Activated CD8-positive, alpha-beta memory T cell treated with anti-CD3 and anti-CD28 coated beads for 36 hours (primary cell): ENCODE results near the gene AGBL1. TPM values are rescaled to one million over a fixed set of nuclear protein-coding genes. Genes with fewer than 3 reads are reported as not detected.

ENCODE experiments used
- CTCF ChIA-PET: fragments of 350-600 bp; sonication (Branson Sonifier 250); formaldehyde crosslinking; loops from one replicate; lab custom pipeline; 2021; ENCODE audit warnings: antibody characterized with exemption; lab: Charles Lee
- POLR2A ChIA-PET: fragments of 350-600 bp; sonication (Branson Sonifier 250); formaldehyde crosslinking; loops from one replicate; lab custom pipeline; 2021; ENCODE audit warnings: antibody characterized with exemption; lab: Charles Lee
- total RNA-seq, 2 experiments: library from RNA; stranded (reverse); gene quantifications; one replicate each; pipeline ENCODE4 v1.2.3, GENCODE V29; 2021

The AGBL1 gene
- total RNA-seq, 2 experiments from 2014 or later = not detected

DNA sequence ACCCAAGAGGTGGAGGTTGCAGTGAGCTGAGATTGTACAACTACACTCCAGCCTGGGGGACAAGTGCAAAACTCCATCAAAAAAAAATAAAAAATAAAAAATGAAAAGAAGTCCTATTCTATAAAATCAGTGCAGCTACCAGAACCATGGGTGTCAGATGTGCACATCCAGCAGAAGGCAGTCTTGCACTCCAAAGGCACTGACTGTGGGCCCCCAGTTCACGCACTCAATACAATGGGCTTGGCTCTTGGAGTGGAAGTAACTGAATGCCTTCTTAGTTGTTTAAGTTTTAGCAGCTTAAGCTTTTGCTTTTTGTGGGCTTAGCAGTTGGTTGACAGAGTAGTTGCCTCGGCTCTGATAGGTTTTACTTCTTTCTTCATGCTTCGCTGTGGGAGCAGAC, 141.4 kb downstream of the AGBL1 start:
- ChIA-PET CTCF (no interaction called here), POLR2A (no interaction called here)

DNA sequence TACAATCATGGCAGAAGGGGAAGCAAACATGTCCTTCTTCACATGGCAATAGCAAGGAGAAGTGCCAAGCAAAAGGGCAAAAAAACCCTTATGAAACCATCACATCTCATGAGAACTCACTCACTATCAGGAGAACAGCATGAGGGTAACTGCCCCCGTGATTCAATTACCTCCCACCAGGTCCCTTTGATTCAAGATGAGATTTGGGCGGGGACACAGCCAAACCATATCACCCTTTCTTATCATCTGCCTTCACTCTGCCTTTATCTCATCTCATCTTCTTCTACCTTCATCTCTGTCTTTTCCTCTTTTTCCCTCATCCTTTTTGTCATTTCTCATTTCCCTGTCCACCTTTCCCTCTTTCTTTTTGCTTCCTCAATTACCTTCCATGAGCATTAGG, 149.6 kb downstream of the AGBL1 start:
- ChIA-PET CTCF (no interaction called here), POLR2A (no interaction called here)

DNA sequence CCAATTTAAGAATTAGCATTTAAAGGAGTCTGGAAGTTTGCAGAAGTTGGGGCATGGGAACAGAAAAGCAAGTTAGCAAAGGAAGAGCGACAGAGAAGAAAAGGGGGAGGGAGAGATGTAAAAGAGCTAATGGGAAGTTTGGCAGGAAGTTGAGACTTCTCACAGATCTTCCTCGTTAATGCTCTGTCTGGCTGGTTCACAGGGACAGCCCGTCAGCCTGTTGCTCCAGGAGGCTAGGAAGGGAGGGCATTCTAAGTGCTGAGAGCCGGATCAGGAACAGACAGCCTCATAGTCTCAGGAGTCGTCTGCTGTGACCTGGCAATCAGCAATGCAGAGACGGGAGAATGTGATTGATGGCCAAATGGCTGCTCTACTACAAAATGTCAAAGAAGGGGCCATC, 150.3 kb downstream of the AGBL1 start:
- CTCF ChIA-PET = no interaction called here
- POLR2A ChIA-PET = no interaction called here

DNA sequence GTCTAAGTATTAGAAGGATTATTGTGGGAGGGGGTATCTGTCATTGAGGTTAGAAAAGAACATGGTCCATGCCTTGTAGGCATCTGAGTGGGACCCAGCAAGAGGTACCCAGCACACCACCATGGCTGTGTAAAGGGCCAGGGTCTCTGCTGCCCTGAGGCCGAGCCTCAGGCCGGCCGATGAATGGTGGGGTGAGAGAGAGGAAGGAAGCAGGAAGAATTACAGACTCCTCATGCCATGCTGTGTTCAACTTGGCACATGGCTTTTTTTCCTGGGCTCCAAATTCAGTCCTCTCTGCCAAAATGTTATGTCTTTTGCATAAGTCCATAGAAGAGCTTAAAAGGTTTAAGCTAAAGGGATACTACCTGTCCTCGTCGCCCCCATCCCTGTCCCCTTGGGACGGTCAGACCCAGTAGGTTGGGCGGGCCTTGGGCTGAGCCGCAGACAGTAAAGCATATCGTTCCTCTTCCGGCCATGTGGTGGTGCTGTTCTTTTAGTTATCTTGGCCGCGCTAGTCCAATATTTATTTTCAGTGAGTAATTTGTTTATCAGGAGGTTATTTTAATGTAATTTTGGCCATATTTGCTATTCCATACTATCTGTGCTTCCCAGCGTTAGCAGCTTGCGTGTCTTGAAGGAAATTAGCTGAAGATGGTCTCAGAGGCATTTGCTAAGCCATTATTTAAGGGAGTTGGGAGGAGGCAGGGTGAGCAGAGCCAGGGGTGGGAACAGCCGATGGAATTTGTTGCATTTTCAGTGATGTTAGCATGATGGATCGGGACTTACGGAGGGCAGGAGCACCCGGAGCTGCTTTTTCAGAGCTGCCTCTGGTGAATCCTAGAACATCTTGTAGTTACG, 152.4 kb downstream of the AGBL1 start:
- ChIA-PET CTCF (interaction anchor here (0.7 to 1.6 kb wide), 3 partner anchors 10 to 511 kb away, joined by 3 read pairs; no protein-coding TSS in a partner anchor), POLR2A (no interaction called here)

DNA sequence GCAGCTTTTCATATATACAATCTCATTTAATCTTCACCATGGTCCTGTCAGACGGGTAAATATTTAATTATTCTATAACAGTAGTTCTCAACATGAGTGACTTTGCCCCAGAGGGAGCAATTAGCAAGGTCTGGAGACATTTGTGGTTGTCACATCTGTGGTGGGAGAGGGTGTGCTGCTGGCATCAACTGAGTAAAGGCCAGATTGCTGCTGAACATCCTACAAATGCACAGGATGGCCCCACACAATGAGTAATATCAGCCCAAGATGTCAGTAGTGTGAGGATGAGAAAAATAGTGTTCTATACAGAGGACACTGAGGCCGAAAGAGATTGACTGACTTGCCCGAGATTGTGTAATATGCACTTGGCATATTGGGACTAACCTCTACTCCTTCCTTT, 156.0 kb downstream of the AGBL1 start:
- POLR2A ChIA-PET = no interaction called here
- CTCF ChIA-PET = interaction anchor here (1.1 kb wide), 1 partner anchor 508 kb away, joined by 3 read pairs; no protein-coding TSS in a partner anchor

- ChIA-PET POLR2A (no interaction called here), CTCF (interaction anchor here (0.6 to 1.1 kb wide), 2 partner anchors 408 to 507 kb away, joined by 3 to 4 read pairs; no protein-coding TSS in a partner anchor)
Observed at GRCh38 chr15:86236356-86237110, 156.9 kb downstream of the AGBL1 start.

DNA sequence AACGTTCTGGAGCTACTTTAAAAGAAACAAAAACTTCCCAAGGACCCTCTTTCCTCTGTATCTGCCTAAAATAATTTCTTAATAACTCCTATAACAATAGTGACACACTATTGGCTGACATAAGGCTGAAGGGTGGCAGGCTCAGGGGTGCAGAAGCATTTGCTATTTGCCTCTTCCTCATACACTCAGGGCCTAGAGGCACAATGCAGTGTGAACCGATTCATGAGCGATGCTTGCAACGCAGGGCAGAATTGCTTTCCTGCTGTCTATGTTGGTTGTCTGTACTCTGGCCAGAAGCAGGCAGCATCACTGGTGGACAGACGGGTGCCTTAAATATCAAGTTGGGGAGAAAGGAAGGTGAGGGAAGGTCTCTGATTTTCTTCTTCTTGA, 157.4 kb downstream of the AGBL1 start:
- POLR2A ChIA-PET = no interaction called here
- CTCF ChIA-PET = no interaction called here

DNA sequence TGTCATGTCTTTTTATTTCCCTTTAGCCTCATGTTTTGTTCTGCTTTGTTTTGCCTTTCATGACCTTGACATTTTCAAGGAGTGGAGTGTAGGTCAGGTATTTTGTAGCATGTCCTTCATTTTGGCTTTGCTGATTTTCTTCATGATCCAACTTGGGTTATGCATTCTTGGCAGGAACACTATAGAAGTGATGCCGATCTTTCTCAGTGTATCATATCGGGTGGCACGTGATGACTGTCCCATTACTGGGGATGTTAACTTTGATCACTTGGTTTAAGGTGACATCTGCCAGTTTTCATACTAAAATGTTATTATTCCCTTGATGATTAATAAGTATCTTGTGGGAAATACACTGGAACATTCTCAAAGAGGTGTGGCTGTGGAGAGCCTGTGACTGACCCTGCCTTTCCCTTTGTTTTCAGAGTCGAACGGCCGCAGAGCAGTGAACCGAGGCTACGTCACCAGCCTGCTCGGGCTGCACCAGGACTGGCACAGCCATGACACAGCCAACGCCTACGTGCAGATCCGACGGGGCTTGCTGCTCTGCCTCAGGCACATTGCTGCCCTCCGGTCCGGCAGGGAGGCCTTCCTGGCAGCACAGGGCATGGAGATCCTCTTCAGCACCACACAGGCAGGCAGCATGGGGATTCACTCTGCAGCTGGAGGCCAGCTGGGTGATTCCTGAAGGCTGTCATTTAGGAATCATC, 167.7 kb downstream of the AGBL1 start:
- ChIA-PET POLR2A (no interaction called here), CTCF (no interaction called here)

- CTCF ChIA-PET = no interaction called here
- POLR2A ChIA-PET = no interaction called here
Observed at GRCh38 chr15:86255247-86255646, 175.6 kb downstream of the AGBL1 start.

DNA sequence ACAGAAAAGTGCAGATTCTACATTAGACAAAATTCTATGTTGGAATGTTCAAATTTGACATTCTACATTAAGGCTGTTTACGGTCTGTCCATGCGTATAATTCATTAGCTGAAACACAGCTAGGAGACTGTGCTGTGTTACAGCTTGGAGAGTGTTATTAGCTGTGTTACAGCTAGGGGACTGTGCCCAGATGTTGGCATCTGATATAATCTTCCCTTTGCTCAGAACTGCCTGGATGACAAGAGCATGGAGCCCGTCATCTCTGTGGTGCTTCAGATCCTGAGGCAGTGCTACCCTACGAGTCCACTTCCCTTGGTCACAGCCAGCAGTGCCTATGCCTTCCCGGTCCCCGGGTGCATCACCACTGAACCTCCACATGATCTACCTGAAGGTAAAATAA, 177.0 kb downstream of the AGBL1 start:
- ChIA-PET CTCF (no interaction called here), POLR2A (no interaction called here)

DNA sequence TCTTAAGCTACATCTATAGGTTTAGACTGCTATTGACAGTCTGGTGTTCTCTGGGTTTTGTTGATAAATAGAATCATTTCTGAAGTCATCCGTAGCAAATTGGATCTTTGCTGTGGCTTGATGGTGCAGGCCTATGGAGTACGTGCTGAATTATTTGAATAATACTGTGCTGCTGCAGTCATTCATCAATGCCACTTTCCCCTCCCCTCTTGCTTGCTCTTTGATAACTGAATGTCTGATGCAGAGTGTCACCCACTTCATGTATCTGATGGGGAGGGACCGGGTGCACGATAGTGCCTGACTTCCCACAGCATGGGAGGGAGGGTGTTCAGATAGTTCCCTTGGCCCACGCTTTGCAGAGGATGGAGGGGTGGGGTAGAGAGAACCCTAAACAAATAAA, 179.9 kb downstream of the AGBL1 start:
- POLR2A ChIA-PET = no interaction called here
- CTCF ChIA-PET = no interaction called here

DNA sequence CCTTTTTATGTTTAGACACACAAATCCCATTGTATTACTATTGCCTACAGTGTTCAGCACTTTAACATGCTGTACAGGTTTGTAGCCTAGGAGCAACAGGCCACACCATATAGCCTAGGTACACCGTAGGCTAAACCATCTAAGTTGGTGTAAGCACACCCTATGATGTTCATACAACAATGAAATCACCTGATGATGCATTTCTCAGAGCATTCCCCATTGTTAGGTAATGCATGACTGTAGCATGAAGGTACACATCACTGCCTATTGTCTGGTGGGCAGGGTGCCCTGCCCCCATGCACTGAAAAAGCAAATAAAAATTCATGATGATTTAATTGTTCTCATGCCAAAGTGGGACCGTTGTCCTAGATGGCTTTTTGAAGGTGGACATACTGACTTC, 183.6 kb downstream of the AGBL1 start:
- ChIA-PET POLR2A (no interaction called here), CTCF (no interaction called here)

- POLR2A ChIA-PET = no interaction called here
- CTCF ChIA-PET = no interaction called here
Observed at GRCh38 chr15:86266896-86267484, 187.3 kb downstream of the AGBL1 start.

DNA sequence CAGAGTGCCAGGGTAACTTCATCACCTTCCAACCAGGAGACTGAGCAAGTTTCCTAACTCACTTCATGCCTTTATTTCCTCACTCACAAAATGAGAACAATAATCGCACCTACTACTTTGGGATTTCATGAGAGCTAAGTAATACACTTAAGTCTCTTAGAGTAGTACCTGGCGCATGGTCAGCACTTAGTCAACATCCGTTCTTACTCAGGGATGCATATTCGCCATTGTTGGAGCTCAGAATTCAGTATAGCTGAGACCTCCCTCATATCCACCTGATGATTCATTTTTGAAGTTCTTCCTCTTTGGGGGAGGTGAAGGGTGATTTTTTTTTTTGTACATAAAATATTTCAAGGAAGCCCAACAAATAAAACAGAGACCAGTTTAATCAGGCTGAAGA, 188.2 kb downstream of the AGBL1 start:
- POLR2A ChIA-PET = no interaction called here
- CTCF ChIA-PET = no interaction called here

DNA sequence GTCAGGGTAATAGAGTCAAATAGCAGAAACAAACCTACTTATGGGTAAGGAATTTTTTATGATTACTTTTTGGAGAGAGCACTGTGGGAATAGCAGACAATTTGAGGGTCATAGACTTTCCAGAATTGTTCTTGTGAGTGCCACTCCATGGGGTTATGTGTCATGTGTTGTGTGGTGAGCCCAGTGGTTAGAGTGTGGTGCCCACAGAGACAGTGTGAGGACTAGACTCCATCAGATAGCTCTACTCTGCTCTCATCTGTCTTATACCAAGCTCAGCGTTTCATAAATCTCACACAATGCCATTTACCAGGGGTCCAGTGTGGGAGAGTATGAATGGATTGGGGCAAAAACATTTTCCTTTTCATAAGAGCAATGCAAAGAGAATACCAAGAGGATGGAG, 188.9 kb downstream of the AGBL1 start:
- ChIA-PET POLR2A (no interaction called here), CTCF (no interaction called here)

DNA sequence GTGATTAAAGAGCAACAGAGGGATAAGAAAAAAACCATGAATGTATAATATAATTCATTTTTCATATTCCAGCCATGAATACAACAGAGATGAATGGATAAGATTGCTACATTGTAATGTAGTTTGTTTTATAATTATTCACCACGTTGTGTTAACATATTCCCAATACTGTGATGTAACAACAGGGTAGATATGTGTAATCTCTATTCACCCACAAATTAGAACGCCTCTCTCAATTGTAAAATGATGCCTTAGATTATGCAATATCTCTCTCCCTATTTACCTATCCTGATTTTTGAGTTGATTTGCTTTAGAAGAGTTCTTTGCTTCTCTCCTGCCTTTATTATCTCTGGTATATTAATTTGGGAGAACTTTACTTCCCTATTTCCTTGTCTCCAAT, 193.6 kb downstream of the AGBL1 start:
- ChIA-PET CTCF (no interaction called here), POLR2A (no interaction called here)

DNA sequence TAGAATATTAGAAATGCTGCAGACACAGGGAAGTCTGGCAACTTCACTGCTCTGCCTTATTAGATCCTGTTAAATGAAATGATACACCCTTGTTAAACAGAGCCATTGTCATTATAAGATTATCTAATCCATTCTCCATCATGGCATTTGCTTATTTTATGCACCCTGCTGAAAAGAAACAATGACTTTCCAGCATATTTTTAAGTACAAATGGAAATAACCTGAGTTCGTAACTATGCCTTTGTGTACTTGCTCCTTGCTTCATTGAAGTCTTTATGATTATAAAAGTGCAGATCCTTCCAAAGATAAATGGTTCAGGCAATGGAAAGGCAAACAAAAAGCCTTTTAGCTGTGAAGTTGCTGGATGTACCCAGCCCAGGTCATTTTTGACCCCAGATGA, 195.7 kb downstream of the AGBL1 start:
- CTCF ChIA-PET = no interaction called here
- POLR2A ChIA-PET = no interaction called here

- CTCF ChIA-PET = no interaction called here
- POLR2A ChIA-PET = no interaction called here
Observed at GRCh38 chr15:86278586-86278985, 198.9 kb downstream of the AGBL1 start.

- POLR2A ChIA-PET = no interaction called here
Observed at GRCh38 chr15:86284635-86285034, 205.0 kb downstream of the AGBL1 start.

DNA sequence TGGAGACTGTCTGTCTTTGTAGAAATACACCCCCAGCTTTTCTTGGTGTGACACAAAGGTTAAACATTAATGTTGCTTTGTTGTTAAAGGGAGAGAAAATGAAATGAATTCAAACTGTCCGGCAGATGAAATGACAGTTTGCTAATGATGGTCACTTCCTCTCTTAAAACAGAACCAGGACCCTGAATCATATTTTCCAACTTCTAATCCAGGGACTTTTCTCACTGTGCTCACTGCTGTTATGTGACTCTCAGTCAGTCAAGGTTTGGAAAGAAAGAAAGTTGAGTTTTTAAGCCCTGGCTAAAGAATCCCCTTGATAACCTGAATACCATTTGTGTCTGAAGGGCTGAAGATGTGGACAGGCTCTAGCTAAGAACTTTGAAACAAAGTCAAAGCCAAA, 215.8 kb downstream of the AGBL1 start:
- CTCF ChIA-PET = no interaction called here
- POLR2A ChIA-PET = no interaction called here

More at GRCh38 chr15:86284635-86285034, 205.0 kb downstream of the AGBL1 start:
- CTCF ChIA-PET = no interaction called here
